ENCODE results near the gene HAPLN2. TPM values are rescaled to one million over a fixed set of nuclear protein-coding genes. Genes with fewer than 3 reads are reported as not detected.

The HAPLN2 gene
- total RNA-seq, 4 donors from 2014 or later: 0.18 TPM; not detected in 3

DNA sequence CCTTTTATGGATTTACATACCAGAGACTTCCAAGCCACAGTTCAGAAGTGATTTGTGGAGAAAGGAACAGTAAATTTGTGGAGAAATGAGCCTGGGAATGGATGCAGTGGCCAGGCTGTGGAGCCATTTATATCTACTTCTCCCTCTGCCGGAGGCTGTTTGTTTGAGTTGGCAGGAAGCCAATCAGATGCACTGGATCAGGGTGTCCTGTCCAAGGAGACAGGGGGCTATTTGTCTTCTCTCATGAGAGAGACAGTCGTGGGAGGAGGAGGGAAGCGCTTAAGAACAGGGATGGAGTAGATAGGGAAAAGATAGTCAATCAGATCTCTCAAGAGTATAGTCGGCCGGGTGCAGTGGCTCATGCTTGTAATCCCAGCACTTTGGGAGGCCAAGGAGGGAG lies 2.8 kb upstream of the HAPLN2 start:
- 13 to 28% methylated on average over 5 of the region's 5 CpGs for WGBS, 2 donors
- Histone ChIP-seq H3K9me3 (no peaks in the 10 kb centered on the region), H3K4me3 (peak overlapping the region in 1 of 4 donors; percentile 26), H3K27me3 (peaks cover 0 to 79% (median 0%) of the 10 kb centered on the region in 4 donors), H3K36me3 (no peaks in the 10 kb centered on the region), H3K4me1 (peaks cover 0 to 15% (median 0%) of the 10 kb centered on the region in 3 donors), H3K27ac (peak overlapping the region in 3 of 4 donors; percentile 74 to 85 (median 80))
- DNase-seq: no peak
- TF ChIP-seq, protein P1, sequence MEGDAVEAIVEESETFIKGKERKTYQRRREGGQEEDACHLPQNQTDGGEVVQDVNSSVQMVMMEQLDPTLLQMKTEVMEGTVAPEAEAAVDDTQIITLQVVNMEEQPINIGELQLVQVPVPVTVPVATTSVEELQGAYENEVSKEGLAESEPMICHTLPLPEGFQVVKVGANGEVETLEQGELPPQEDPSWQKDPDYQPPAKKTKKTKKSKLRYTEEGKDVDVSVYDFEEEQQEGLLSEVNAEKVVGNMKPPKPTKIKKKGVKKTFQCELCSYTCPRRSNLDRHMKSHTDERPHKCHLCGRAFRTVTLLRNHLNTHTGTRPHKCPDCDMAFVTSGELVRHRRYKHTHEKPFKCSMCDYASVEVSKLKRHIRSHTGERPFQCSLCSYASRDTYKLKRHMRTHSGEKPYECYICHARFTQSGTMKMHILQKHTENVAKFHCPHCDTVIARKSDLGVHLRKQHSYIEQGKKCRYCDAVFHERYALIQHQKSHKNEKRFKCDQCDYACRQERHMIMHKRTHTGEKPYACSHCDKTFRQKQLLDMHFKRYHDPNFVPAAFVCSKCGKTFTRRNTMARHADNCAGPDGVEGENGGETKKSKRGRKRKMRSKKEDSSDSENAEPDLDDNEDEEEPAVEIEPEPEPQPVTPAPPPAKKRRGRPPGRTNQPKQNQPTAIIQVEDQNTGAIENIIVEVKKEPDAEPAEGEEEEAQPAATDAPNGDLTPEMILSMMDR (IDR thresholded peaks at IDR 0.05): no peak
- no peak for TF ChIP-seq POLR2A (IDR thresholded peaks at IDR 0.05)
- intact Hi-C loops (cut with DNase I): loop anchor here (10.0 kb wide), 1 partner anchor 232 kb away; no protein-coding TSS in a partner anchor

DNA sequence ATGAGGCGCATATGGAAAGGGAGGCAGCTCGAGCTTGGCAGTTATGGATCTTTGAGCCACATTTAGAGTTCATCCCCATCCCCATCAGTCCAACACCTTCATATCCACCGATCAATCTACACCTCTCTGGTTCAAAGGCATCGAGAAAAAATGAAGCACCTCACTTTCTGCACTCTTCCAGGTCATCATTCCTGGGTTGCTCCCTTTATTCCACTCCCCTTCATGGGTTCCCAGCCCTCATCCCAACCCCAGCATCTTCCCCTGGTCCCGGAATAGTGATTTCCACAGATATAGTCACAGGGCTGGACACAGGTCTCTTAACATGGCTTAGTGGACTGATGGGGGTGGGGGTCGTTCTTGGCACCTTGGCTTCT lies 354 bp downstream of the HAPLN2 start:
- H3K4me3 ChIP-seq: no peak overlapping the region
- WGBS, 2 donors: 18 to 29% methylated on average over 4 to 6 of the region's 6 CpGs
- no peak for TF ChIP-seq POLR2A (IDR thresholded peaks at IDR 0.05)
- TF ChIP-seq, protein P1 (IDR thresholded peaks at IDR 0.05): no peak

DNA sequence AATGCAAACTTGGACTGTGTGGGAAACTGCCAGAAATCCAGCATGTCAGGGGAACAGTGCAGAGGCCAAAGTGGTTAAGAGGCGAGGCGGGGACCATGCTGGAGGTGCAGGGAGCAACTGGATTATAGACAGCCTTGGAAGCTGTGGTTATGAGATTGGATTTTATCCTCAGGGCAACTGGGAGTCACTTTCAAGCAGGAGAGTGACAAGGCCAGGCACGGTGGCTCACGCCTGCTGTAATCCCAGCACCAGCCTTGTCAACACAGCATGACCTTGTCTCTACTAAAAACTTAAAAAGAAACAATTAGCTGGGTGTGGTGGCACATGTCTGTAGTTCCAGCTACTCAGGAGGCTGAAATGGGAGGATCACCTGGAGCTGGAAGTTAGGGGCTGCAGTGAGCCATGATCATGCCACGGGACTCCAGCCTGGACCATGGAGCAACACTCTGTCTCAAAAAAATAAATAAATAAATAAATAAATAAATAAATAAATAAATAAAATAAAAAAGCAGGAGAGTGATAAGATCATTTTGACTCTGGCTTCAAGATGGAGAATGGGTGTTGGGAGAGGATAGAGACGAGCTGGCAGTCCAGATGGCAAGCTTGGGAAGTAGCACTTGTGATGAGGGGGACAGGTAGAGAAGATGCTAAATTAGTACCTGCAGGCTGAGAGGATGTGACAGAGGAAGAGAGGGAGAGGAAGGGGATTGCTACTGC lies 3.5 kb downstream of the HAPLN2 start:
- Histone ChIP-seq H3K36me3 (no peaks in the 10 kb centered on the region), H3K4me3 (no peak overlapping the region), H3K4me1 (peaks cover 21 to 26% (median 24%) of the 10 kb centered on the region in 3 donors), H3K27ac (no peak overlapping the region), H3K27me3 (peaks cover 13 to 98% (median 27%) of the 10 kb centered on the region in 4 donors), H3K9me3 (no peaks in the 10 kb centered on the region)
- WGBS, 2 donors: 54 to 59% methylated on average over 5 to 6 of the region's 6 CpGs
- DNase-seq: no peak
- TF ChIP-seq POLR2A (IDR thresholded peaks at IDR 0.05): no peak
- TF ChIP-seq, protein P1 (IDR thresholded peaks at IDR 0.05): no peak
- intact Hi-C loops (cut with DNase I): no loop called here

More for the DNA sequence above, 354 bp downstream of the HAPLN2 start:
- no peak overlapping the region for H3K27ac ChIP-seq
- no peaks in the 10 kb centered on the region for H3K36me3 ChIP-seq
- H3K27me3 ChIP-seq: peaks cover 6 to 94% (median 13%) of the 10 kb centered on the region in 4 donors
- peaks cover 9 to 26% (median 10%) of the 10 kb centered on the region in 3 donors for H3K4me1 ChIP-seq
- no peaks in the 10 kb centered on the region for H3K9me3 ChIP-seq
- intact Hi-C loops (cut with DNase I): loop anchor here (10.0 kb wide), 1 partner anchor 235 kb away; no protein-coding TSS in a partner anchor
- no peak for DNase-seq

DNA sequence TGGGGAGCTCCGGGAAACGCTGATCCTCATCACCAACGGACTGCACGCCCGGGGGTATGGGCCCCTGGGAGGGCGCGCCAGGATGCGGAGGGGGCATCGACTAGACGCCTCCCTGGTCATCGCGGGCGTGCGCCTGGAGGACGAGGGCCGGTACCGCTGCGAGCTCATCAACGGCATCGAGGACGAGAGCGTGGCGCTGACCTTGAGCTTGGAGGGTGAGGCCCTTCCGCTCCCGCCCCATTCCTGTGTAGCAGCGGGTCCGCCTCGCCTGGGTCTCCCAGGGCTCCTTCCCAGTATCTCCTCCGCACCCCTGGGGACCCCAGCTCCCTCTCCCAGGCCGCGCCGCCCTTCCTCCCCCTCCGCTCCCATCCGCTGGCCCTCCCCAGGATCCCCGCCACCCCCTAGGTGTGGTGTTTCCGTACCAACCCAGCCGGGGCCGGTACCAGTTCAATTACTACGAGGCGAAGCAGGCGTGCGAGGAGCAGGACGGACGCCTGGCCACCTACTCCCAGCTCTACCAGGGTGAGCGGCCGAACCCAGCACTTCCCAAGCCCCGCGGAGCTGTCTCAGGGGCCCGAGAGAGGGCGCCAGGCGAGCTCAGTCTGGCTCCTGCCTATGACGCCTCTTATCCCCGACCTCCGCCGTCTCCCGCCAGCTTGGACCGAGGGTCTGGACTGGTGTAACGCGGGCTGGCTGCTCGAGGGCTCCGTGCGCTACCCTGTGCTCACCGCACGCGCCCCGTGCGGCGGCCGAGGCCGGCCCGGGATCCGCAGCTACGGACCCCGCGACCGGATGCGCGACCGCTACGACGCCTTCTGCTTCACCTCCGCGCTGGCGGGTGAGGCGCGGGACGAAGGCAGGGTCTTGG lies 5.0 kb downstream of the HAPLN2 start:
- intact Hi-C loops (cut with DNase I): no loop called here
- Histone ChIP-seq H3K4me1 (peaks cover 21 to 26% (median 24%) of the 10 kb centered on the region in 3 donors), H3K9me3 (no peaks in the 10 kb centered on the region), H3K36me3 (no peaks in the 10 kb centered on the region), H3K4me3 (peak overlapping the region; percentile 20 to 65 (median 38)), H3K27me3 (peaks cover 13 to 100% (median 27%) of the 10 kb centered on the region in 4 donors), H3K27ac (peak overlapping the region in 1 of 4 donors; percentile 30)
- TF ChIP-seq, protein P1 (IDR thresholded peaks at IDR 0.05): peak in 2 of 6 experiments; percentile 12 to 23
- no peak for TF ChIP-seq POLR2A (IDR thresholded peaks at IDR 0.05)
- no peak for DNase-seq
- 8 to 21% methylated on average over 5 to 17 of the region's 87 CpGs for WGBS, 2 donors

All from esophagus squamous epithelium (tissue), 5 donors.